A172 (cell line): ENCODE results near the gene NDUFS1. TPM values are rescaled to one million over a fixed set of nuclear protein-coding genes. Genes with fewer than 3 reads are reported as not detected.

ENCODE experiments used
- total RNA-seq: library from RNA; depleted of rRNA; stranded (reverse); fragments of >200 nt; shearing (Covaris generic); gene quantifications from 2 replicates; pipeline ENCODE4 v1.2.3, GENCODE V29; 2014; rRNA removed

NDUFS1 gene
- total RNA-seq, 1 experiment from 2014 or later: 212 TPM

Other genes starting within 250 kb of the NDUFS1 start
- gene INO80D, start 73.3 kb downstream of the NDUFS1 start, total RNA-seq: 4.2 and 6.2 TPM in 2 replicates
- 616 and 655 TPM in 2 replicates for gene EEF1B2, start 451 bp upstream of the NDUFS1 start, total RNA-seq
- gene ZDBF2, start 115.2 kb upstream of the NDUFS1 start, total RNA-seq: 19.8 and 26.2 TPM in 2 replicates